Upper lobe of left lung (tissue), 6 donors: ENCODE results near the gene SLC9A7. TPM values are rescaled to one million over a fixed set of nuclear protein-coding genes. Genes with fewer than 3 reads are reported as not detected.

Experiments used
- ATAC-seq, 2 donors: fragments of 200-7000 bp; cut with Tn5 transposase; one replicate each; pipeline ENCODE4 v1.9.1; 2022; ENCODE audit warnings: mild to moderate bottlenecking in 2 of 2, moderate library complexity in 2 of 2; ENCODE audit not compliant: low FRiP score in 2 of 2
- DNase-seq, 2 donors: peaks; one replicate each; pipeline ENCODE4 v3.0.0-alpha.2; 2019 to 2020
- H3K27ac ChIP-seq, 4 donors: fragments of 200-600 bp; sonication (generic); one replicate each; pipeline ENCODE4 v1.5.1; 2016 to 2019
- H3K27me3 ChIP-seq, 4 donors: fragments of 200-600 bp; sonication (generic); one replicate each; pipeline ENCODE4 v1.5.1; 2017 to 2019
- H3K36me3 ChIP-seq, 4 donors: fragments of 200-600 bp; sonication (generic); one replicate each; pipeline ENCODE4 v1.5.1; 2016 to 2019
- H3K4me1 ChIP-seq, 4 donors: fragments of 200-600 bp; sonication (generic); one replicate each; pipeline ENCODE4 v1.5.1; 2018 to 2019
- H3K4me3 ChIP-seq, 4 donors: fragments of 200-600 bp; sonication (generic); one replicate each; pipeline ENCODE4 v1.5.1; 2017 to 2019; ENCODE audit warnings: mild to moderate bottlenecking in 2 of 4, moderate library complexity in 1 of 4
- H3K9me3 ChIP-seq, 4 donors: fragments of 200-600 bp; sonication (generic); one replicate each; pipeline ENCODE4 v1.5.1; 2018 to 2019
- EP300 ChIP-seq, 4 donors: sonication (generic); formaldehyde crosslinking; IDR thresholded peaks; one replicate each; pipeline ENCODE4 v1.5.1; 2017; ENCODE audit warnings: antibody characterized with exemption in 4 of 4, control low read depth in 2 of 4
- POLR2A ChIP-seq, 4 donors: fragments of 450-650 bp; IDR thresholded peaks; one replicate each; pipeline ENCODE4 v1.5.1; 2016 to 2017; ENCODE audit warnings: antibody characterized with exemption in 4 of 4, mild to moderate bottlenecking in 2 of 4
- POLR2AphosphoS5 ChIP-seq, 2 donors: sonication (generic); formaldehyde crosslinking; IDR thresholded peaks; one replicate each; pipeline ENCODE4 v1.5.1; 2017; ENCODE audit warnings: antibody characterized with exemption in 2 of 2
- WGBS, 2 donors: methylation state at CpG; one replicate each; pipeline ENCODE4 v1.1.5; 2017 to 2018; 5-methylcytosine and 5-hydroxymethylcytosine counted together
- total RNA-seq, 6 donors: library from RNA; depleted of rRNA in 4 of 6; stranded (reverse); fragments of >200 nt in 4 of 6; gene quantifications; one replicate each; pipeline versions ENCODE4 v1.1.0 to v1.2.1, GENCODE V29; 2016 to 2021
- TF ChIP-seq, protein P1 (sequence below), 6 experiments: fragments of 450-650 bp in 4 of 6; fragments of 200-600 bp in 2 of 6; sonication (generic) in 2 of 6; IDR thresholded peaks; one replicate each; pipeline ENCODE4 v1.5.1; 2016 to 2019; ENCODE audit warnings: antibody characterized with exemption in 6 of 6
- donor health status: DM: no; HTN: no; CAD: no; lungs with moderate emphysema.
- donor health status: DM: no; HTN: yes; CAD: no; lungs with severe emphysema.

SLC9A7 gene
- total RNA-seq, 6 donors from 2014 or later, result 4.6 to 9.0 (median 6.4) TPM

- no peak overlapping the region for H3K4me3 ChIP-seq
- ATAC-seq, result no peak
- TF ChIP-seq EP300 (IDR thresholded peaks at IDR 0.05) (no peak), POLR2A (IDR thresholded peaks at IDR 0.05) (no peak), POLR2AphosphoS5 (IDR thresholded peaks at IDR 0.05) (no peak)
- TF ChIP-seq, protein P1, sequence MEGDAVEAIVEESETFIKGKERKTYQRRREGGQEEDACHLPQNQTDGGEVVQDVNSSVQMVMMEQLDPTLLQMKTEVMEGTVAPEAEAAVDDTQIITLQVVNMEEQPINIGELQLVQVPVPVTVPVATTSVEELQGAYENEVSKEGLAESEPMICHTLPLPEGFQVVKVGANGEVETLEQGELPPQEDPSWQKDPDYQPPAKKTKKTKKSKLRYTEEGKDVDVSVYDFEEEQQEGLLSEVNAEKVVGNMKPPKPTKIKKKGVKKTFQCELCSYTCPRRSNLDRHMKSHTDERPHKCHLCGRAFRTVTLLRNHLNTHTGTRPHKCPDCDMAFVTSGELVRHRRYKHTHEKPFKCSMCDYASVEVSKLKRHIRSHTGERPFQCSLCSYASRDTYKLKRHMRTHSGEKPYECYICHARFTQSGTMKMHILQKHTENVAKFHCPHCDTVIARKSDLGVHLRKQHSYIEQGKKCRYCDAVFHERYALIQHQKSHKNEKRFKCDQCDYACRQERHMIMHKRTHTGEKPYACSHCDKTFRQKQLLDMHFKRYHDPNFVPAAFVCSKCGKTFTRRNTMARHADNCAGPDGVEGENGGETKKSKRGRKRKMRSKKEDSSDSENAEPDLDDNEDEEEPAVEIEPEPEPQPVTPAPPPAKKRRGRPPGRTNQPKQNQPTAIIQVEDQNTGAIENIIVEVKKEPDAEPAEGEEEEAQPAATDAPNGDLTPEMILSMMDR (IDR thresholded peaks at IDR 0.05), result no peak
- WGBS, 2 donors, result 74 to 91% methylated on average over 3 of the region's 3 CpGs
- no peaks in the 10 kb centered on the region for H3K4me1 ChIP-seq
- H3K9me3 ChIP-seq, result no peaks in the 10 kb centered on the region
- DNase-seq, result no peak
- H3K36me3 ChIP-seq, result no peaks in the 10 kb centered on the region
- no peak overlapping the region for H3K27ac ChIP-seq
- H3K27me3 ChIP-seq, result no peaks in the 10 kb centered on the region
These were observed 93.4 kb downstream of the SLC9A7 start for GRCh38 chrX:46665232-46666152.

DNA sequence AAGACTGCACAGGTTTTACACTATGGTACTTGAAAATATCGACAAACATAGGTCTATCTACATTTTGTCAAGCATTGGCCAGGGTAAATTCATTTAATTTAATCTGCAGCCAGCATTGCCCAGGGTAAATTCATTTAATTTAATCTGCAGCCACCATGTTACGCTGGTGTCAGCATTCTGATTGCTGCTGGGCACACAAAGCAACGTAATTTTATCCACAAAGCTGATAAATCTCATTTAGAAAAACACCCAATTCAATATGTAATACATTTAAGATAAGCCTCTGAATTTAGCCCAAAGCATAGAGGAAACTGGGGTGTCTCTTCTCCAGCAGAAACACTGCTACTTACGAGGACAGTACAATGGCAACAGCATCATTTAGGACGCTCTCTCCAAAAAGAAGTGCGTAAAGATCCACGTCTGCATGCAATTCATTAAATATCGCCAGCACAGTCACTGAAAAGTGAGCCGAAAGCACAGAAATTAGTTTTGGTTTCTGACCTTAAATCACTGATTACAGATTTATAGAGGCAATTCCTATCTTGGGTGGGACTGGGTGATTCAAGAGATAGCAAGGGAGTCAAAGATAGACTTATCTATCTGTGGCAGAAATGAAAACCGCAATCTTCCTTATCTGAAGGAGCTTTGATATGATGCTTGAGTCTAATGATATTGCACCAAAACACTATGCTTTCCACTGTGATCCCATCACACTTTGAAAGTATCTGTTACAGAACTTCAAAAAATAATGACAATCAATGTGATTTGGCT, 96.5 kb downstream of the SLC9A7 start:
- TF ChIP-seq POLR2AphosphoS5 (IDR thresholded peaks at IDR 0.05) (no peak), POLR2A (IDR thresholded peaks at IDR 0.05) (no peak), EP300 (IDR thresholded peaks at IDR 0.05) (no peak)
- TF ChIP-seq, protein P1 (IDR thresholded peaks at IDR 0.05), result no peak
- ATAC-seq, result no peak
- Histone ChIP-seq H3K36me3 (no peaks in the 10 kb centered on the region), H3K9me3 (no peaks in the 10 kb centered on the region), H3K4me3 (no peak overlapping the region), H3K27ac (no peak overlapping the region), H3K4me1 (no peaks in the 10 kb centered on the region), H3K27me3 (no peaks in the 10 kb centered on the region)
- no peak for DNase-seq
- 79 to 92% methylated on average over 10 of the region's 10 CpGs for WGBS, 2 donors

DNA sequence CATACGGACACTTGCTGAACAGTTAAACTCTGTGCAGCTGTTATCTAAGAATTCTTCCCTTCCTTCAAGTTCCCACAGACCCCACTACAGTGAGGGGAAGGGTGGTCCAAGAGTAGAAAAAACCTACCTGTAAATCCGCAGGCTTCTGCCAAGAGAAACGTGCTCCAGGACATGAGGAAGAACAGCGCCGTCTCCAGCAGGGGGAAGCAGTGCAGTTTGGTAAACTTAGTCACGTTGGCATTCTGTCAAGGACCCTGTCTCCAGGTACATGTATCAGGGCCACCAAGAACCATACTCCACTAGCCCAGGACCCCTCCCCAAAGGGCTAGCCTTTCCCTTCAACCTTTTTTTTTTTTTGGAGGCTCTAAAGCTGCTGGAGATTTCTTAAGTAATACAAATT, 105.4 kb downstream of the SLC9A7 start:
- DNase-seq (no peak), ATAC-seq (no peak)
- Histone ChIP-seq H3K27ac (no peak overlapping the region), H3K9me3 (no peaks in the 10 kb centered on the region), H3K36me3 (no peaks in the 10 kb centered on the region), H3K4me3 (no peak overlapping the region), H3K27me3 (no peaks in the 10 kb centered on the region), H3K4me1 (peaks cover 6 to 9% (median 8%) of the 10 kb centered on the region in 4 donors)
- 48 to 71% methylated on average over 1 to 6 of the region's 6 CpGs for WGBS, 2 donors
- no peak for TF ChIP-seq POLR2AphosphoS5 (IDR thresholded peaks at IDR 0.05)
- TF ChIP-seq EP300 (IDR thresholded peaks at IDR 0.05), result no peak
- no peak for TF ChIP-seq POLR2A (IDR thresholded peaks at IDR 0.05)
- TF ChIP-seq, protein P1 (IDR thresholded peaks at IDR 0.05), result no peak

- ATAC-seq, result peak in 1 of 2 donors; percentile 52
- WGBS, 2 donors, result 44 to 55% methylated on average over 7 of the region's 7 CpGs
- H3K4me3 ChIP-seq, result no peak overlapping the region
- no peaks in the 10 kb centered on the region for H3K36me3 ChIP-seq
- peak in 1 of 2 donors; percentile 60 for DNase-seq
- peak overlapping the region in 1 of 4 donors; percentile 4 for H3K27ac ChIP-seq
- H3K27me3 ChIP-seq, result no peaks in the 10 kb centered on the region
- no peaks in the 10 kb centered on the region for H3K9me3 ChIP-seq
- TF ChIP-seq, protein P1 (IDR thresholded peaks at IDR 0.05), result no peak
- TF ChIP-seq POLR2AphosphoS5 (IDR thresholded peaks at IDR 0.05), result no peak
- no peak for TF ChIP-seq EP300 (IDR thresholded peaks at IDR 0.05)
- no peak for TF ChIP-seq POLR2A (IDR thresholded peaks at IDR 0.05)
- peaks cover 6 to 11% (median 9%) of the 10 kb centered on the region in 4 donors for H3K4me1 ChIP-seq
These were observed 109.3 kb downstream of the SLC9A7 start for GRCh38 chrX:46649421-46650260.
